Hepatocyte (in vitro differentiated cells): ENCODE data around the gene CCNK. TPM values are rescaled to one million over a fixed set of nuclear protein-coding genes. Genes with fewer than 3 reads are reported as not detected.

Source experiments
- DNase-seq: peaks from one replicate; pipeline ENCODE4 v3.0.0-alpha.2; 2016; ENCODE audit warnings: low spot score
- H2AFZ ChIP-seq: fragments of 200-600 bp; sonication (generic); 2 replicates; pipeline ENCODE4 v1.6.0; 2016; ENCODE audit warnings: antibody characterized with exemption, mild to moderate bottlenecking
- H3K27ac ChIP-seq: fragments of 200-600 bp; sonication (generic); 2 replicates; pipeline ENCODE4 v1.5.1; 2016; ENCODE audit warnings: mild to moderate bottlenecking
- H3K27me3 ChIP-seq: fragments of 200-600 bp; sonication (generic); 2 replicates; pipeline ENCODE4 v1.6.1; 2016
- H3K36me3 ChIP-seq: fragments of 200-600 bp; sonication (generic); replicated peaks from 2 replicates; pipeline ENCODE4 v1.5.1; 2016; ENCODE audit warnings: low read depth; ENCODE audit not compliant: insufficient read depth
- H3K4me1 ChIP-seq: fragments of 200-600 bp; sonication (generic); 2 replicates; pipeline ENCODE4 v1.5.1; 2016; ENCODE audit warnings: mild to moderate bottlenecking, moderate library complexity; ENCODE audit not compliant: insufficient read depth
- H3K4me2 ChIP-seq: fragments of 200-600 bp; sonication (generic); 2 replicates; pipeline ENCODE4 v1.6.0; 2016
- H3K4me3 ChIP-seq: fragments of 200-600 bp; sonication (generic); 2 replicates; pipeline ENCODE4 v1.5.1; 2016; ENCODE audit warnings: mild to moderate bottlenecking
- H3K79me2 ChIP-seq: fragments of 200-600 bp; sonication (generic); 2 replicates; pipeline ENCODE4 v1.6.0; 2017; ENCODE audit warnings: mild to moderate bottlenecking
- H3K9me2 ChIP-seq: fragments of 200-600 bp; sonication (generic); replicated peaks from 2 replicates; pipeline ENCODE4 v1.6.0; 2017; ENCODE audit warnings: mild to moderate bottlenecking; ENCODE audit not compliant: insufficient read depth
- H3K9me3 ChIP-seq: fragments of 200-600 bp; sonication (generic); 2 replicates; pipeline ENCODE4 v1.5.1; 2016; ENCODE audit warnings: low read depth, mild to moderate bottlenecking
- H4K20me1 ChIP-seq: fragments of 200-600 bp; sonication (generic); 2 replicates; pipeline ENCODE4 v1.6.0; 2016; ENCODE audit warnings: mild to moderate bottlenecking; ENCODE audit not compliant: insufficient read depth, poor library complexity, severe bottlenecking
- EZH2 ChIP-seq: fragments of 200-600 bp; sonication (generic); IDR thresholded peaks from 2 replicates; pipeline ENCODE4 v1.6.1; 2016; ENCODE audit warnings: antibody characterized with exemption, mild to moderate bottlenecking, borderline replicate concordance
- EZH2phosphoT487 ChIP-seq: fragments of 200-600 bp; sonication (generic); IDR thresholded peaks from one replicate; pipeline ENCODE4 v1.6.1; 2018; ENCODE audit warnings: antibody characterized with exemption, mild to moderate bottlenecking, low read depth, moderate library complexity; ENCODE audit not compliant: unreplicated experiment, severe bottlenecking
- WGBS: methylation state at CpG from one replicate; pipeline ENCODE4 v1.1.6; 2016; ENCODE audit warnings: low lambda C conversion rate; ENCODE audit errors: missing lambda C conversion rate; 5-methylcytosine and 5-hydroxymethylcytosine counted together
- polyA plus RNA-seq: library from polyadenylated mRNA; unstranded; fragments of >200 nt; fragmentation: Nextera tagmentation; extraction: Ambion mirVana; gene quantifications from 2 replicates; pipeline ENCODE4 v1.2.1, GENCODE V29; 2016
- total RNA-seq: library from RNA; depleted of rRNA; stranded (reverse); fragments of >200 nt; gene quantifications from 2 replicates; pipeline ENCODE4 v1.2.3, GENCODE V29; 2014
- TF ChIP-seq, protein P1 (sequence below): fragments of 200-600 bp; sonication (generic); IDR thresholded peaks from 2 replicates; pipeline ENCODE4 v1.5.1; 2016; ENCODE audit warnings: antibody characterized with exemption, mild to moderate bottlenecking; ENCODE audit not compliant: poor library complexity

CCNK gene
- total and polyA plus RNA-seq, 2 experiments from 2014 or later = 11.1 to 15.6 TPM

DNA sequence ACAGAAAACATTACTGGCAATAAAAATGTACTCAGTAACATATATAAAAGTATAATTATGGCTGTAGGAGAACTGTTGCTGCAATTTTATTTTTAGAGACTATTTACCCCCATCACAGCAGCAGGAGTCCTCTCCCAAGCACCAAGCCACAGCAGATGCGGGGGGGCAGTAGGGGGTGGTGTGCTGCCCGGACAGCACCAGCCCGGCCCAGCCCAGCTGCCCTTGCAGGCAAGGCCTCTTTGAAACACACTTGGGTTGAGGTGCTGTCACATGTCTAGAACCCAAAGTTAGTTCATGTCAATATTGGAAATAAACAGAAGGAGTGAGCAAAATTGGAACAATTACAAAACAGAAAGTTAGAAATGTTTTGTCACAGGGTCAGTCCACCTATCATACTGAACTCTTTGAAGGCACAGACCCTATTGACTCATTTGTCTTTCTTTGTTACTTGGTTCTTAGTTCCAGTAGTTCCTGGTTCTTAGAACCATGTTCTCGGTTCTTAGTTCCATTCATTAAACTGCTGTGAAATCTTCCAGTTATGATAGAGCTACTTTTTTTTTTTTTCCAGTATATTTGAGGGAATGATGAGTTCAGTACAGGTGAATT is 22.7 kb downstream of the CCNK start:
- 82% methylated on average over 4 of the region's 4 CpGs for WGBS
- no peaks in the 10 kb centered on the region for H3K79me2 ChIP-seq
- H3K4me2 ChIP-seq = no peak overlapping the region
- H3K27ac ChIP-seq = no peak overlapping the region
- no peak overlapping the region for H3K4me3 ChIP-seq
- DNase-seq = no peak
- no peaks in the 10 kb centered on the region for H3K9me3 ChIP-seq
- no peaks in the 10 kb centered on the region for H3K27me3 ChIP-seq
- no peaks in the 10 kb centered on the region for H4K20me1 ChIP-seq
- H3K9me2 ChIP-seq = no peaks in the 10 kb centered on the region
- H3K36me3 ChIP-seq = no peaks in the 10 kb centered on the region
- H2AFZ ChIP-seq = no peak overlapping the region
- no peak for TF ChIP-seq EZH2phosphoT487
- no peak for TF ChIP-seq EZH2
- TF ChIP-seq, protein P1, sequence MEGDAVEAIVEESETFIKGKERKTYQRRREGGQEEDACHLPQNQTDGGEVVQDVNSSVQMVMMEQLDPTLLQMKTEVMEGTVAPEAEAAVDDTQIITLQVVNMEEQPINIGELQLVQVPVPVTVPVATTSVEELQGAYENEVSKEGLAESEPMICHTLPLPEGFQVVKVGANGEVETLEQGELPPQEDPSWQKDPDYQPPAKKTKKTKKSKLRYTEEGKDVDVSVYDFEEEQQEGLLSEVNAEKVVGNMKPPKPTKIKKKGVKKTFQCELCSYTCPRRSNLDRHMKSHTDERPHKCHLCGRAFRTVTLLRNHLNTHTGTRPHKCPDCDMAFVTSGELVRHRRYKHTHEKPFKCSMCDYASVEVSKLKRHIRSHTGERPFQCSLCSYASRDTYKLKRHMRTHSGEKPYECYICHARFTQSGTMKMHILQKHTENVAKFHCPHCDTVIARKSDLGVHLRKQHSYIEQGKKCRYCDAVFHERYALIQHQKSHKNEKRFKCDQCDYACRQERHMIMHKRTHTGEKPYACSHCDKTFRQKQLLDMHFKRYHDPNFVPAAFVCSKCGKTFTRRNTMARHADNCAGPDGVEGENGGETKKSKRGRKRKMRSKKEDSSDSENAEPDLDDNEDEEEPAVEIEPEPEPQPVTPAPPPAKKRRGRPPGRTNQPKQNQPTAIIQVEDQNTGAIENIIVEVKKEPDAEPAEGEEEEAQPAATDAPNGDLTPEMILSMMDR = no peak
- H3K4me1 ChIP-seq = no peaks in the 10 kb centered on the region

DNA sequence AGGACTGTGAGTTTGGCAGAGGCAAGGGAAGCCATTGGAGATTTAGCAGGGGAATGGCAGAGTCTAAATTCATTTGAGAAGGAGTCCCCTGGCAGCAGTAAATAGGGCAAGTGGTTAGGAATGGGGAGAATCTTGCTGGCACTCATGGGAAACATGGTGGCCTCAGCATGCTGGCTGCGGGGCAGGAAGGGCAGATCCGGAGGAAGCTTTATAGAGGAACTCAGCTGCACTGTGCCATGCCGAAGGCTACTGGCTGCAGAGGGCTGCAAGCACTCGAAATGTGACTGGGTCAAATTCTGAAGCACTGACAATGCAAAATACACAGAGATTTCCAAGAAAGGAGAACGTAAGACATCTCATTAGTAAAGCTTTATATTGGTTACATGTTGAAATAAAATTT is 23.9 kb downstream of the CCNK start:
- Histone ChIP-seq H3K27ac (no peak overlapping the region), H3K36me3 (no peaks in the 10 kb centered on the region), H3K9me2 (no peaks in the 10 kb centered on the region), H4K20me1 (no peaks in the 10 kb centered on the region), H3K4me3 (no peak overlapping the region), H3K79me2 (no peaks in the 10 kb centered on the region), H3K4me2 (no peak overlapping the region), H3K4me1 (no peaks in the 10 kb centered on the region), H3K27me3 (no peaks in the 10 kb centered on the region), H2AFZ (no peak overlapping the region), H3K9me3 (no peaks in the 10 kb centered on the region)
- whole genome bisulfite sequencing = 88% methylated on average over 5 of the region's 5 CpGs
- DNase-seq = no peak
- TF ChIP-seq, protein P1 = no peak
- no peak for TF ChIP-seq EZH2
- no peak for TF ChIP-seq EZH2phosphoT487

DNA sequence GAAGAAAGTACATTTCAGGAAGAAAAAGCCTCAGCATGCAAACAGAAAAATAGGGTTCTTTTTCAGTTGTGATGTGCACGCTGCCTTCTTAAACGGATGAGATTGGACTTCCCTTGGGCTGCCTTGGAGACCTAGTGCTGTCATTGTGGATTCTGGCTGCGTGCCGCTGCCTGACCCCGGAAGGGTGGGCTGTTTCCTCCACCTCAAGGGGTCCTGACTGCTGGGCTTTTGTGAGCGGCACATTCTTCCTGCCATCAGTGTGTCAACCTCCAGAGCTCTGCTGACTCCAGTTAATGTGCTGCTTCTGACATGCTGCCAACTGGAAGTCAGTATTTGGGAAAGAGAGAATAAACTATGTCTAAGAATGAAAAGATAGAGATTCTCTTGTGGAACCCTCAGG is 25.1 kb downstream of the CCNK start:
- Histone ChIP-seq H3K4me2 (no peak overlapping the region), H4K20me1 (no peaks in the 10 kb centered on the region), H3K27ac (no peak overlapping the region), H3K79me2 (no peaks in the 10 kb centered on the region), H2AFZ (no peak overlapping the region), H3K27me3 (no peaks in the 10 kb centered on the region), H3K9me3 (no peaks in the 10 kb centered on the region), H3K4me1 (no peaks in the 10 kb centered on the region), H3K4me3 (no peak overlapping the region), H3K36me3 (no peaks in the 10 kb centered on the region), H3K9me2 (no peaks in the 10 kb centered on the region)
- WGBS = 98% methylated on average over 6 of the region's 6 CpGs
- DNase-seq = no peak
- TF ChIP-seq, protein P1 = no peak
- TF ChIP-seq EZH2phosphoT487 (no peak), EZH2 (no peak)
